Aorta (tissue), 5 donors: ENCODE measurements around the gene PDE4B. TPM values are rescaled to one million over a fixed set of nuclear protein-coding genes. Genes with fewer than 3 reads are reported as not detected.
A peak's percentile ranks its signal among the peaks of the same experiment; 100 is the strongest.

Source experiments
- ATAC-seq: fragments of 200-7000 bp; cut with Tn5 transposase; one replicate; pipeline ENCODE4 v1.9.1; 2022; ENCODE audit warnings: moderate library complexity; ENCODE audit not compliant: low FRiP score
- DNase-seq, 2 donors: peaks; one replicate each; pipeline ENCODE4 v3.0.0-alpha.2; 2020
- H3K27ac ChIP-seq, 2 donors: one replicate each; pipeline ENCODE4 v1.5.1; 2013; ENCODE audit warnings: low read length in 2 of 2, mild to moderate bottlenecking in 2 of 2, moderate library complexity in 2 of 2, control low read depth in 1 of 2, inconsistent platforms in 1 of 2, low read depth in 1 of 2
- H3K27me3 ChIP-seq, 2 donors: one replicate each; pipeline ENCODE4 v1.6.1; 2013; ENCODE audit warnings: control low read depth in 1 of 2, low read length in 1 of 2, mild to moderate bottlenecking in 1 of 2, moderate library complexity in 1 of 2; ENCODE audit not compliant: insufficient read depth in 2 of 2, control insufficient read depth in 1 of 2
- H3K36me3 ChIP-seq, 2 donors: one replicate each; pipeline ENCODE4 v1.6.1; 2013; ENCODE audit warnings: control low read depth in 1 of 2, low read length in 1 of 2, mild to moderate bottlenecking in 1 of 2; ENCODE audit not compliant: insufficient read depth in 2 of 2, control insufficient read depth in 1 of 2
- H3K4me1 ChIP-seq, 2 donors: one replicate each; pipeline ENCODE4 v1.6.1; 2013; ENCODE audit warnings: low read length in 2 of 2, control low read depth in 1 of 2, mild to moderate bottlenecking in 1 of 2, moderate library complexity in 1 of 2; ENCODE audit not compliant: insufficient read depth in 2 of 2, control insufficient read depth in 1 of 2
- H3K4me3 ChIP-seq, 2 donors: one replicate each; pipeline ENCODE4 v1.5.1; 2013; ENCODE audit warnings: low read length in 2 of 2, control low read depth in 1 of 2, mild to moderate bottlenecking in 1 of 2
- H3K9me3 ChIP-seq: one replicate; pipeline ENCODE4 v1.6.1; 2013; ENCODE audit warnings: mild to moderate bottlenecking, low read length; ENCODE audit not compliant: control insufficient read depth
- WGBS, 2 donors: extraction: QIAGEN DNeasy Blood & Tissue Kit; methylation state at CpG; one replicate each; pipeline ENCODE4 v1.1.7; 2013; 5-methylcytosine and 5-hydroxymethylcytosine counted together
- intact Hi-C, 2 donors: fragments of 100-400 bp; cut with DNase I; formaldehyde crosslinking; loops; one replicate each; pipeline versions ENCODE4 v1.14.2 to v1.15.0; 2022
- polyA plus RNA-seq, 2 donors: library from polyadenylated mRNA; stranded (reverse); fragments of 200-250 nt; gene quantifications; one replicate each; pipeline ENCODE4 v1.2.3, GENCODE V29; 2013
- total RNA-seq, 2 donors: library from RNA; stranded (reverse); fragmentation: NEBNext Ultra II Directional; extraction: Animal tissue kit (Norgen Biotek cat#: 25700); gene quantifications; one replicate each; pipeline ENCODE4 v1.2.1, GENCODE V29; 2021
- donor health status: healthy with polysubstance abuse.
- donor health status: Bipolar disorder and iron deficiency.
- donor health status: DM: no; HTN: no; CAD: no.
- donor health status: DM: no; HTN: no; CAD: no.
- donor health status: DM: yes; HTN: yes; CAD: no.

Gene PDE4B
- total and polyA plus RNA-seq, 4 donors, result 4.8 to 24.5 (median 12.5) TPM

DNA sequence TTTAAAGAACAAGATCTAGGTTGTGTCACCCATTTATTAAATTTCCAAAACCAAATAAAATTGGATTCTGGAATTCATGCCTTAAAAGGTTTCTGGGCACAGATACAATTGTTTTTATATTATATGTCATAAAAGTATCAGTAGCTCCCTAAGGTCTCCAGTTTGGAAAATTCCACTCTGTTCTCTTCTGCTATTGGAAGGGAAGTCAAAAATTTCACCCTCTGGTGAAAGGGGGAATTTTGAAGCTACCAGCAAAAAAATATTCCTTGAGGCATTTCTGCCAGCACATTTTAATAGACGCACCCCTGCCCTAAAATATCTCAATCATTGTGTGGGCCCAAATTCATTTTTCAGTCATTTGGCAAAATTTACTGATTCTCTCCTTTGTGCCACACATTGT is 455.6 kb downstream of the PDE4B start:
- intact Hi-C loops, result no loop called here

DNA sequence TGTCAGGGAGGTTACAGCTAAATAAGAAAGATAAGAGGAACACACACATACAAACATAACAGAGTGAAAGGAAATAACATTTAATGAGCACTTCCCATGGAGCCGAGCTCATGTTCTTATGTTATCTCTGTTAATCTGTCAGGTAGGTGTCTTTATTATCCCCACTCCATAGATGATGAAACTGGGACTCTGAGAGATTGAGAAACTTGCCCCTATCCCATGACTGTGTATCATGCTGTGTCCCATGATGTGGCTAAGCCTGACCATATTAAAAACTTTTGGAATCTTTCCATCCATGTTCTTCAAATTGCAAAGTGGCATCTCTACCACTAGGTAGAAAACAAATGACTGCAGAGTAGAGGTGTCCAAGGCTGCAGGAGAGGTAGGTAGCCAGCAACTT is 456.1 kb downstream of the PDE4B start:
- Histone ChIP-seq H3K27ac (no peak overlapping the region), H3K4me1 (no peaks in the 10 kb centered on the region), H3K36me3 (no peaks in the 10 kb centered on the region), H3K4me3 (no peak overlapping the region), H3K27me3 (no peaks in the 10 kb centered on the region), H3K9me3 (no peaks in the 10 kb centered on the region)
- DNase-seq, result no peak
- intact Hi-C loops, result no loop called here
- peak; percentile 51 for ATAC-seq
- WGBS, 2 donors, result 34 to 60% methylated on average over 1 of the region's 1 CpG

More for the DNA sequence above, 455.6 kb downstream of the PDE4B start:
- Histone ChIP-seq H3K27me3 (no peaks in the 10 kb centered on the region), H3K4me1 (no peaks in the 10 kb centered on the region), H3K9me3 (no peaks in the 10 kb centered on the region), H3K4me3 (no peak overlapping the region), H3K36me3 (no peaks in the 10 kb centered on the region), H3K27ac (no peak overlapping the region)
- ATAC-seq (no peak), DNase-seq (no peak)
- 17 to 38% methylated on average over 1 of the region's 1 CpG for WGBS, 2 donors

DNA sequence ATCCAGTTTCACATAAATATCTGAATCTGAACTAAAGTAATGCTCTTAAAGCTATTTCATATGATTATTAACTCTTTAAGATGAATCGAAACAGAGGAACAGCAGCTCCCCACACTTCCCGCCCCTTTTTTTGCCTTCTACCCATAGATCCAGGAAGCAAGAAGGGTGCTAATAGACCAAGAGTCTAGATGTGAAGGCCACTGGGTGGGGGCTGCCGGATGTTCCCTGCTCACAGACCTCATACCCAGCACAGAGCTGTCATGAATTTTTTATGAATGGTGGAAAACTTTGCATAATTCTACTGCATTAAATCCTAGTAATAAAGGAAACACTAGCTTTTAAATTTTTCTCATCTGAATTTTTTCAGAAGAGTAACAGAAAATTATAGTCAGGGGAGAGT is 457.4 kb downstream of the PDE4B start:
- Histone ChIP-seq H3K27me3 (no peaks in the 10 kb centered on the region), H3K36me3 (no peaks in the 10 kb centered on the region), H3K4me1 (no peaks in the 10 kb centered on the region), H3K4me3 (no peak overlapping the region), H3K9me3 (no peaks in the 10 kb centered on the region), H3K27ac (no peak overlapping the region)
- ATAC-seq, result no peak
- no peak for DNase-seq
- intact Hi-C loops, result loop anchor here (10.0 kb wide), 2 partner anchors 255 to 475 kb away; no protein-coding TSS in a partner anchor
- 89 to 90% methylated on average over 3 of the region's 3 CpGs for WGBS, 2 donors

DNA sequence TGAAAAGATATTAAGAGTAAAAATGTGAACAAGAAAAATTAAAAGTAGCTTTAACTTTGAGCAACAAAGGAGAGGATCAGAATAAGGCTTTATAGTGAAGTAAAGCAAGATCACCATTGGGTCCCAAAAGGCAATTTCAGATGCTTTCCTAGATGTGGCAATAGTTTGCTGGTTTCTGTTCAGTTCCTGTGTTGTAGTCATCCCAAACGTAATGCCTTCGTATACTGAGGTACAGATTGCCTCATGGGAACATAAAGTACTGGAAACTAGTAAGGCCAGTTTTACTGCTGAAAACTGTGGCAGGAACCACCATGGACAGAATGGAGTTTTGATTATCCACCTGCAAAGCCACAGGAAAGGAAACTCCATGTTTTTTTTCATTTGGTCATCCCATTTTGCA is 457.8 kb downstream of the PDE4B start:
- H3K27ac ChIP-seq, result no peak overlapping the region
- WGBS, 2 donors, result 77 to 81% methylated on average over 2 of the region's 2 CpGs
- DNase-seq (no peak), ATAC-seq (no peak)
- H3K27me3 ChIP-seq, result no peaks in the 10 kb centered on the region
- H3K4me3 ChIP-seq, result no peak overlapping the region
- H3K9me3 ChIP-seq, result no peaks in the 10 kb centered on the region
- intact Hi-C loops, result loop anchor here (10.0 kb wide), 2 partner anchors 254 to 474 kb away; no protein-coding TSS in a partner anchor
- H3K4me1 ChIP-seq, result no peaks in the 10 kb centered on the region
- H3K36me3 ChIP-seq, result no peaks in the 10 kb centered on the region

DNA sequence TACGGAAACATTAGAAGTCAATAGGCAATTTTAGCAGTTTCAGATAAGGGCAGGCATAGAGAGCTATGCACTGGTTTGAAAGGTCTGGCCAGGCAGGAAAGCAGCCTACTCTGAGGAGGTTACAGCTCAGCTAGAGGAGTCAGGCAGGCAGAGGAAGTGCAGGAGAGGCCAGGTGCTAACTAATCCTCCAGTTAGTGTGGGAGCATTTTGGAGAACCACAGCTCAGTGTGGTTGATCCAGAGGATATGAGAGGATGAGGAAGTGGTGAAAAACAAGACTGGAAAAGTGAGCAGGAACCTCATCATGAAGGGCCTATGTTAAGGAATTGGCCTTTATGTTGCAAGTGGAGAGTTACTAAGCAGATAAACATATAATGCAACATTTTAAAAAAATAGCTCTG is 458.9 kb downstream of the PDE4B start:
- WGBS, 2 donors, result 84 to 95% methylated on average over 1 of the region's 1 CpG
- intact Hi-C loops, result loop anchor here (1.0 to 10.0 kb wide), 3 partner anchors 195 to 473 kb away; no protein-coding TSS in a partner anchor
- no peak for DNase-seq
- ATAC-seq, result no peak
- Histone ChIP-seq H3K4me1 (no peaks in the 10 kb centered on the region), H3K4me3 (no peak overlapping the region), H3K36me3 (no peaks in the 10 kb centered on the region), H3K9me3 (no peaks in the 10 kb centered on the region), H3K27me3 (no peaks in the 10 kb centered on the region), H3K27ac (no peak overlapping the region)

DNA sequence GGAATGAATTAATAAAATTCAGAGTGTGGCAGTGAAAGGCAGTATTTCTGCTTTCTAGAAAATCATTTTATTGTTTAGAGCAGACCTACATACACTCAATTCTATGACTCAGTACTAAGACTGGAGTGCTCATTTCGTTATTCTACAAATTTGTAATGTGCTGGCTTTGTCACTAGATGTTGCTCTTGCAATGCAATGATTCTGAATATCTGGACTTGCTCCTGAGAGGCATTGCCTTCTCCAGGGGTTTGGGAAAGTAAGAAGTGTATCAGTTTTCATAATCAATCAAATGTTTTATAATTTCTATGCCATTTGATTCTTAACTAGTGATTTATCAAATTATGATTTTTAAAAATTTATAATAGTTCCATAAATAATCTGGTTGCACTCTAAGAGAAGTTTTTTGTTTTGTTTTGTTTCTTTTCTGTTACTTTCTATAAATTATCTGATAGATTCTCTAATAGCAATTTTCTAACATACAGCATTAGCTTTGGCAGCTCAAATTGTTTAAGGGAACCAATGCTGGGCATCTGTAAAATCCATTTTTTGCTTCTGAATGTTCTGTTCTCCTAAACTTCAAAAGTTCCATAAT is 460.7 kb downstream of the PDE4B start:
- WGBS, 2 donors, result 0 to 2% methylated on average over 1 of the region's 1 CpG
- DNase-seq (no peak), ATAC-seq (peak; percentile 91)
- intact Hi-C loops, result loop anchor here (2.0 to 10.0 kb wide), 3 partner anchors 193 to 471 kb away; no protein-coding TSS in a partner anchor
- Histone ChIP-seq H3K27me3 (no peaks in the 10 kb centered on the region), H3K4me3 (no peak overlapping the region), H3K9me3 (no peaks in the 10 kb centered on the region), H3K4me1 (no peaks in the 10 kb centered on the region), H3K27ac (no peak overlapping the region), H3K36me3 (no peaks in the 10 kb centered on the region)

DNA sequence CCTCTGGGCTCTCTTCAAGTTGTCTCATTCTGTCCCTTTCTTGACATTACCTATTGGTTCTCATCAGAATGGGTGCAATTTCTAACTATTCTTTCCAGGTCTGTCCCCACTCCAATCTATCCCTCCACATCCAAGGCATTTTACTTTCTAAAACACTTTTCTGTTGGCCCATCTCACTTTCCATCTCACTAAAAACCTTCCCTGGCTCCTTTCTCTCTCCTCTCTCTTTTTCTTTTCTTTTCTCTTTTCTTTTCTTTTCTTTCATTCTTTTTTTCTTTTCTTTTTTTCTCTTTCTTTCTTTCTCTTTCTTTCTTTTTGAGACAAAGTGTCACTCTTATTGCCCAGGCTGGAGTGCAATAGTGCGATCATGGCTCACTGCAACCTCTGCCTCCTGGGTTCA is 462.1 kb downstream of the PDE4B start:
- Histone ChIP-seq H3K27ac (no peak overlapping the region), H3K4me3 (no peak overlapping the region), H3K4me1 (no peaks in the 10 kb centered on the region), H3K27me3 (no peaks in the 10 kb centered on the region), H3K36me3 (no peaks in the 10 kb centered on the region), H3K9me3 (no peaks in the 10 kb centered on the region)
- ATAC-seq, result no peak
- intact Hi-C loops, result loop anchor here (2.0 to 10.0 kb wide), 3 partner anchors 250 to 470 kb away; no protein-coding TSS in a partner anchor
- WGBS, 2 donors, result 100% methylated on average over 1 of the region's 1 CpG
- no peak for DNase-seq

DNA sequence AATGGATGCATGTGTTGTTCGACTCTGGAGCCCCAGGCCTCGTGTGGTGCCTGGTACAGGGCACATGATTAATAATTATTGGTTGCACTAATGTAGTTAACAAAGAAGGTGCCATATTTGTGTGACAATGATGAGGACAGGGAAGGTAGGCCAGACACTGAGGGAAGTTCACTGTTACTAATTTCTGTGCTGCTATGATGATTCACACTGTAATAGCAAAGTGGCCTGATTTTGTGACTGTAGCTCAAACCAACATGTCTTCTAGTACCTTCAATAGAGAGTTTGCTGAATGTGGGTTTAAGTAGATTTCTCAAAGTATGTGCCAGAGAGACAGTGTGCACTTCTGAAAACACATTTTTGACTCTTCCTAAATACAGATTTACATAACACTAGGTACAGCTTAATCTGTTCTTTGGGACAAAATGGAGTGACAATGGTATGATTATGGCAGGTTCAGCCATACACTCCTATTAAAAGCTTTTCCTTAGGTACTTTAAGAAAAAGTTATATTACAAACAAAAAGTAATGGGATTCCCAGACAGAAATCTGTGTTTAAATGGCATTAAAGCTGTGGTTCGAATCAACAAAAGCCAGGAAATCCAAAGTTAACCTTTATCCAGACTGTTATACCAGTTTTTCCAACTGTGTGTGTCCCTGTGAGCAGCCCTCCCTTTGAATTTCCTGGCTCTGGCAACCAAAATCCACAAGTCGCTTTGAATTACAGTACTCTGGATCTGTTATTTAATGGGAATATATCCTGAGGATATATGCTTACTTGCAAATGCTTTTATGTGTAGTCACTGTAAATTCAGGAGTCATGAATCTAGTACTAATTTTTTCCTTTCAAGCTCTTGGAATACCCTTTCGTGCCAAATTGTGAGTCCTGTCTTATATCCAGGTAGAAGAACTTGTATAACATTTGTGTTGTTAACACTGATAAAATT is 464.2 kb downstream of the PDE4B start:
- H3K27me3 ChIP-seq, result no peaks in the 10 kb centered on the region
- no peaks in the 10 kb centered on the region for H3K36me3 ChIP-seq
- ATAC-seq, result no peak
- 94 to 96% methylated on average over 5 of the region's 5 CpGs for WGBS, 2 donors
- no peaks in the 10 kb centered on the region for H3K4me1 ChIP-seq
- intact Hi-C loops, result loop anchor here (10.0 kb wide), 2 partner anchors 248 to 468 kb away; no protein-coding TSS in a partner anchor
- H3K9me3 ChIP-seq, result no peaks in the 10 kb centered on the region
- H3K27ac ChIP-seq, result no peak overlapping the region
- no peak overlapping the region for H3K4me3 ChIP-seq
- no peak for DNase-seq
